ENCODE results near the gene SMARCA4. TPM values are rescaled to one million over a fixed set of nuclear protein-coding genes. Genes with fewer than 3 reads are reported as not detected.

Gene SMARCA4
- total and polyA plus RNA-seq, 4 donors = 15.9 to 35.4 (median 22.5) TPM

DNA sequence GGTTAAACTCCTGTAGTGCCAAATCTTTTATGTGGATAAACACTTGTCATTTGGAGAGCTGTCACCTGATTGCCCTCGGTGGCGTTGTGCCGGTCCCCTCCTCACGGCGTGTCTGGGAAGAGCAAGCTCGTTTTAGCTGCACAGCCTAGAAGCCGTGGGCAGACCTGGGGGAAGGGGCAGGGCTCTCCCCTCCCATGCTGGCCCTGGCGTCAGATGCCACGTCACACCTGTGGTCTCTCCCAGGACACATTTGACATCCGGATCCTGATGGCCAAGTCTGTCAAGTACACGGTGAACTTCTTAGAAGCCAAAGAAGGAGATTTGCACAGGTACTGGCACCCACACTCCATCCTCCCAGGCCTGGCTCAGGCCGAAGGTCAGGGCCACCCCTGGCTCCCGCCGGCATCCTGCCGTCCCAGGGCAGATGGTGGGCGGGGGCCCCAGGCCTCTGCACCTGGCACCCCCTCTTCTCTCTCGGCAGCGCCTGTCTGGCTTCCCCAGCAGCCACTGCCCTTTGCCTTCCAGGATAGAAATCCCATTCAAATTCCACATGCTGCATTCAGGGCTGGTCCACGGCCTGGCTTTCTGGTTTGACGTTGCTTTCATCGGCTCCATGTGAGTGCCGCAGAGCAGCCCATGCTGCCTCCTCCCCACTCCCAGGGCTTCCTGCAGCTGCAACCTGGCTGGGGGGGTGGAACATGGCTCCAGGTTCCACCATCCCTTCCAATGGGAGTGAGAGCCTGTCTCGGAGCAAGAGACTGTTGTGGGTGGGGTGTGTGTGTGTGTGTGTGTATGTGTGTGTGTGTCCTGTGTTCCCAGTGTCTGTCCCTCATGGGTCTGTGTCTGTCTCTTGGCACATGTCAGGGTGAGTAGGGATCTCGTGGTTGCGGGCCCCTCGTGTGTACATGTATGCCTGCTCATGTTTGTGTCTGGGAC is 41.2 kb upstream of the SMARCA4 start:
- Histone ChIP-seq H3K9ac (ENCODE audit: low read depth in 1 of 2, low read length in 2 of 2) (no peak overlapping the region), H3K27ac (ENCODE audit: low read depth in 1 of 2, low read length in 2 of 2) (no peak overlapping the region), H3K9me3 (ENCODE audit: control insufficient read depth in 4 of 4, low read length in 3 of 4) (no peaks in the 10 kb centered on the region), H3K27me3 (ENCODE audit: control insufficient read depth in 4 of 4, insufficient read depth in 4 of 4, low read length in 3 of 4) (no peaks in the 10 kb centered on the region), H3K36me3 (ENCODE audit: control insufficient read depth in 4 of 4, insufficient read depth in 3 of 4, low read depth in 1 of 4, low read length in 3 of 4) (peaks cover 3 to 55% (median 10%) of the 10 kb centered on the region in 4 donors), H3K4me1 (ENCODE audit: control insufficient read depth in 4 of 4, insufficient read depth in 4 of 4, low read length in 3 of 4) (no peaks in the 10 kb centered on the region), H3K4me3 (ENCODE audit: low read depth in 1 of 3, low read length in 3 of 3) (no peak overlapping the region)
- DNase-seq (ENCODE audit: low spot score) = no peak
- TF ChIP-seq HNF4G (IDR thresholded peaks at IDR 0.05) (no peak), EGR1 (IDR thresholded peaks at IDR 0.05; ENCODE audit: low read depth in 2 of 2) (no peak), RXRA (IDR thresholded peaks at IDR 0.05) (no peak), SP1 (IDR thresholded peaks at IDR 0.05) (no peak), ATF3 (IDR thresholded peaks at IDR 0.05) (no peak), FOXA1 (IDR thresholded peaks at IDR 0.05) (no peak), FOXA2 (IDR thresholded peaks at IDR 0.05) (no peak), REST (IDR thresholded peaks at IDR 0.05) (no peak), RAD21 (IDR thresholded peaks at IDR 0.05) (no peak), HNF4A (conservative IDR thresholded peaks at IDR 0.05) (no peak), TAF1 (conservative IDR thresholded peaks at IDR 0.05) (no peak), NR2F2 (IDR thresholded peaks at IDR 0.05) (no peak), GABPA (IDR thresholded peaks at IDR 0.05 in 1 of 2, conservative IDR thresholded peaks at IDR 0.05 in 1 of 2) (no peak)
- TF ChIP-seq, protein P1, sequence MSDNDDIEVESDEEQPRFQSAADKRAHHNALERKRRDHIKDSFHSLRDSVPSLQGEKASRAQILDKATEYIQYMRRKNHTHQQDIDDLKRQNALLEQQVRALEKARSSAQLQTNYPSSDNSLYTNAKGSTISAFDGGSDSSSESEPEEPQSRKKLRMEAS (IDR thresholded peaks at IDR 0.05) = no peak
- 86% methylated on average over 26 of the region's 26 CpGs for WGBS

- H3K36me3 ChIP-seq (ENCODE audit: control insufficient read depth in 4 of 4, insufficient read depth in 3 of 4, low read depth in 1 of 4, low read length in 3 of 4) = peaks cover 5 to 57% (median 10%) of the 10 kb centered on the region in 4 donors
Observed at GRCh38 chr19:10920288-10920655, 40.6 kb upstream of the SMARCA4 start.

More at GRCh38 chr19:10920288-10920655, 40.6 kb upstream of the SMARCA4 start:
- no peak for DNase-seq (ENCODE audit: low spot score)
- Histone ChIP-seq H3K4me1 (ENCODE audit: control insufficient read depth in 4 of 4, insufficient read depth in 4 of 4, low read length in 3 of 4) (peaks cover 0 to under 1% (median 0%) of the 10 kb centered on the region in 4 donors), H3K9me3 (ENCODE audit: control insufficient read depth in 4 of 4, low read length in 3 of 4) (no peaks in the 10 kb centered on the region), H3K27ac (ENCODE audit: low read depth in 1 of 2, low read length in 2 of 2) (no peak overlapping the region), H3K27me3 (ENCODE audit: control insufficient read depth in 4 of 4, insufficient read depth in 4 of 4, low read length in 3 of 4) (no peaks in the 10 kb centered on the region), H3K9ac (ENCODE audit: low read depth in 1 of 2, low read length in 2 of 2) (no peak overlapping the region), H3K4me3 (ENCODE audit: low read depth in 1 of 3, low read length in 3 of 3) (no peak overlapping the region)
- 97% methylated on average over 10 of the region's 10 CpGs for WGBS
- TF ChIP-seq REST (IDR thresholded peaks at IDR 0.05) (no peak), EGR1 (IDR thresholded peaks at IDR 0.05; ENCODE audit: low read depth in 2 of 2) (no peak), CTCF (IDR thresholded peaks at IDR 0.05; ENCODE audit: low read depth, low read length, missing input control) (no peak), GABPA (IDR thresholded peaks at IDR 0.05 in 1 of 2, conservative IDR thresholded peaks at IDR 0.05 in 1 of 2) (no peak), ATF3 (IDR thresholded peaks at IDR 0.05) (no peak), RXRA (IDR thresholded peaks at IDR 0.05) (no peak), FOXA2 (IDR thresholded peaks at IDR 0.05) (no peak), YY1 (IDR thresholded peaks at IDR 0.05) (no peak)
- TF ChIP-seq, protein P2, sequence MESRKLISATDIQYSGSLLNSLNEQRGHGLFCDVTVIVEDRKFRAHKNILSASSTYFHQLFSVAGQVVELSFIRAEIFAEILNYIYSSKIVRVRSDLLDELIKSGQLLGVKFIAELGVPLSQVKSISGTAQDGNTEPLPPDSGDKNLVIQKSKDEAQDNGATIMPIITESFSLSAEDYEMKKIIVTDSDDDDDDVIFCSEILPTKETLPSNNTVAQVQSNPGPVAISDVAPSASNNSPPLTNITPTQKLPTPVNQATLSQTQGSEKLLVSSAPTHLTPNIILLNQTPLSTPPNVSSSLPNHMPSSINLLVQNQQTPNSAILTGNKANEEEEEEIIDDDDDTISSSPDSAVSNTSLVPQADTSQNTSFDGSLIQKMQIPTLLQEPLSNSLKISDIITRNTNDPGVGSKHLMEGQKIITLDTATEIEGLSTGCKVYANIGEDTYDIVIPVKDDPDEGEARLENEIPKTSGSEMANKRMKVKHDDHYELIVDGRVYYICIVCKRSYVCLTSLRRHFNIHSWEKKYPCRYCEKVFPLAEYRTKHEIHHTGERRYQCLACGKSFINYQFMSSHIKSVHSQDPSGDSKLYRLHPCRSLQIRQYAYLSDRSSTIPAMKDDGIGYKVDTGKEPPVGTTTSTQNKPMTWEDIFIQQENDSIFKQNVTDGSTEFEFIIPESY (IDR thresholded peaks at IDR 0.05) = no peak
- TF ChIP-seq, protein P1 (IDR thresholded peaks at IDR 0.05) = no peak

All from liver (tissue), 9 donors.